Measurements from ENCODE around the gene MEOX2.

- TF ChIP-seq ELF4 (IDR thresholded peaks at IDR 0.05) (no peak), SUZ12 (IDR thresholded peaks at IDR 0.05) (no peak), FOXM1 (IDR thresholded peaks at IDR 0.05; ENCODE audit: borderline replicate concordance) (no peak), ZNF384 (IDR thresholded peaks at IDR 0.05) (no peak), BHLHE40 (IDR thresholded peaks at IDR 0.05; ENCODE audit: borderline replicate concordance) (no peak), TARDBP (IDR thresholded peaks at IDR 0.05) (no peak)
These were observed 60.4 kb downstream of the MEOX2 start for GRCh38 chr7:15626041-15626440.

Data from HEK293T (cell line).